DND-41 (cell line): ENCODE results near the gene RAB3C.

Experiments used
- EZH2 ChIP-seq: IDR thresholded peaks from 3 replicates; pipeline ENCODE4 v1.6.1; 2012; ENCODE audit warnings: borderline replicate concordance, low read depth, mild to moderate bottlenecking, moderate library complexity, low read length, inconsistent platforms; ENCODE audit not compliant: severe bottlenecking
- TF ChIP-seq, protein P1 (sequence below): IDR thresholded peaks from 2 replicates; pipeline ENCODE4 v1.5.1; 2012; ENCODE audit warnings: borderline replicate concordance, low read length, moderate library complexity, mild to moderate bottlenecking; ENCODE audit not compliant: poor library complexity, severe bottlenecking; ENCODE audit errors: extremely low read depth

GRCh38 chr5:58666598-58667581 lies 84.0 kb downstream of the RAB3C start:
- TF ChIP-seq, protein P1, sequence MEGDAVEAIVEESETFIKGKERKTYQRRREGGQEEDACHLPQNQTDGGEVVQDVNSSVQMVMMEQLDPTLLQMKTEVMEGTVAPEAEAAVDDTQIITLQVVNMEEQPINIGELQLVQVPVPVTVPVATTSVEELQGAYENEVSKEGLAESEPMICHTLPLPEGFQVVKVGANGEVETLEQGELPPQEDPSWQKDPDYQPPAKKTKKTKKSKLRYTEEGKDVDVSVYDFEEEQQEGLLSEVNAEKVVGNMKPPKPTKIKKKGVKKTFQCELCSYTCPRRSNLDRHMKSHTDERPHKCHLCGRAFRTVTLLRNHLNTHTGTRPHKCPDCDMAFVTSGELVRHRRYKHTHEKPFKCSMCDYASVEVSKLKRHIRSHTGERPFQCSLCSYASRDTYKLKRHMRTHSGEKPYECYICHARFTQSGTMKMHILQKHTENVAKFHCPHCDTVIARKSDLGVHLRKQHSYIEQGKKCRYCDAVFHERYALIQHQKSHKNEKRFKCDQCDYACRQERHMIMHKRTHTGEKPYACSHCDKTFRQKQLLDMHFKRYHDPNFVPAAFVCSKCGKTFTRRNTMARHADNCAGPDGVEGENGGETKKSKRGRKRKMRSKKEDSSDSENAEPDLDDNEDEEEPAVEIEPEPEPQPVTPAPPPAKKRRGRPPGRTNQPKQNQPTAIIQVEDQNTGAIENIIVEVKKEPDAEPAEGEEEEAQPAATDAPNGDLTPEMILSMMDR, result no peak
- no peak for TF ChIP-seq EZH2
